Adrenal gland (tissue), 5 donors: ENCODE measurements around the gene UBE2E2.

Experiments
- POLR2A ChIP-seq, 2 donors: fragments of 450-650 bp; IDR thresholded peaks; one replicate each; pipeline ENCODE4 v1.6.1; 2017; ENCODE audit warnings: antibody characterized with exemption in 2 of 2, mild to moderate bottlenecking in 2 of 2, moderate library complexity in 1 of 2
- TF ChIP-seq, protein P1 (sequence below), 6 experiments: fragments of 450-650 bp in 4 of 6; fragments of 200-600 bp in 2 of 6; sonication (generic) in 1 of 6; IDR thresholded peaks; 1 replicate in 5 of 6; 2 replicates in 1 of 6; pipeline versions ENCODE4 v1.5.1 to v1.8.0; 2016 to 2021; ENCODE audit warnings: antibody characterized with exemption in 6 of 6, mild to moderate bottlenecking in 2 of 6, moderate library complexity in 1 of 6
- donor health status: DM: no; HTN: no; CAD: no.

GRCh38 chr3:23421811-23422516, 218.8 kb downstream of the UBE2E2 start:
- TF ChIP-seq, protein P1, sequence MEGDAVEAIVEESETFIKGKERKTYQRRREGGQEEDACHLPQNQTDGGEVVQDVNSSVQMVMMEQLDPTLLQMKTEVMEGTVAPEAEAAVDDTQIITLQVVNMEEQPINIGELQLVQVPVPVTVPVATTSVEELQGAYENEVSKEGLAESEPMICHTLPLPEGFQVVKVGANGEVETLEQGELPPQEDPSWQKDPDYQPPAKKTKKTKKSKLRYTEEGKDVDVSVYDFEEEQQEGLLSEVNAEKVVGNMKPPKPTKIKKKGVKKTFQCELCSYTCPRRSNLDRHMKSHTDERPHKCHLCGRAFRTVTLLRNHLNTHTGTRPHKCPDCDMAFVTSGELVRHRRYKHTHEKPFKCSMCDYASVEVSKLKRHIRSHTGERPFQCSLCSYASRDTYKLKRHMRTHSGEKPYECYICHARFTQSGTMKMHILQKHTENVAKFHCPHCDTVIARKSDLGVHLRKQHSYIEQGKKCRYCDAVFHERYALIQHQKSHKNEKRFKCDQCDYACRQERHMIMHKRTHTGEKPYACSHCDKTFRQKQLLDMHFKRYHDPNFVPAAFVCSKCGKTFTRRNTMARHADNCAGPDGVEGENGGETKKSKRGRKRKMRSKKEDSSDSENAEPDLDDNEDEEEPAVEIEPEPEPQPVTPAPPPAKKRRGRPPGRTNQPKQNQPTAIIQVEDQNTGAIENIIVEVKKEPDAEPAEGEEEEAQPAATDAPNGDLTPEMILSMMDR (IDR thresholded peaks at IDR 0.05): no peak
- TF ChIP-seq POLR2A (IDR thresholded peaks at IDR 0.05): no peak
